CD4-positive, alpha-beta T cell treated with Interleukin-2 at 100 ng/mL for 4 hours (primary cell): Measurements from ENCODE around the gene C1QTNF12.
"Not testable (repeated sequence)": the region's sequence is repeated elsewhere in the genome, so short reads cannot be mapped to it uniquely, and the experiment has no call there.

ENCODE experiments used
- DNase-seq: peaks from one replicate; pipeline ENCODE4 v3.0.0-alpha.2; 2020; ENCODE audit warnings: low spot score

C1QTNF12 gene

DNA sequence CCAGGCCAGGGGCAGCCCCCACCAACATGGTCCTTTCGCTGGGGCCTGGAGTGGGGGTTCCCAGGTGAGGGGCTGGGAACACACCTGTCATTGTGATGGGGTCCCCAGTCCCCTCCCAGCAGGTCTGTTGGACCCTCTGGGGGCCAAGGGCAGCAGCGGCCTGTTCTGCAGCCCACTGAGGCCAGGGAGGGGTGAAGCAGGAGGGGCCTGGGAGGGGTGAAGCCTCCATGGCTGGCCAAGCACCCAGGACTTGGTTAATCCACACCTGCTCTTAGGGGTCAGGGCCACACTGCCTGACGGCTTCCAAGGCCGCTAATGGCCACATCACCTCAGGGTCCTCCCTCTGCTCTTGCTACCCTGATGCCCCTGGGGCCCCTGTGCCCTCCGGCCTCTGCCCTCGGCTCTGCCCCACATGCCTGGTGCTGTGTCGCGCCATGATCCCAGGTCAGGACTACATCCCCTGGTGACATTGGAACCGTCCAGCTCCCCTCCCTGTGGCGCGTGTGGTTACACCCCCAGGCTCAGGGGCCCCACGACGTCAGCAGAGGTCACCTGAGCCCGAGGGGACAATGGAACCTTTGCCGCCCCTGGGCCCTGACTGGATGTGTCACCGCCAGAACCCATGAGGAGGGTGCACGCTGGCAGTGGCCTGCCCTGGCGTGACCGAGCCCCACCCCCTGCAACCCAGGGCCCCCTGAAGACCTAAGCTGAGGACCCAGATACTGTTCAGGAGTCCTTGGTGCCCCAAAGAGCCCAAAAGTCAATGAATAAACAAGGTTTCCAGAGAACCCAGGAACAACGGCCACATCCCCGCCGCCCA lies 47.2 kb downstream of the C1QTNF12 start:
- DNase-seq, result no peak

DNA sequence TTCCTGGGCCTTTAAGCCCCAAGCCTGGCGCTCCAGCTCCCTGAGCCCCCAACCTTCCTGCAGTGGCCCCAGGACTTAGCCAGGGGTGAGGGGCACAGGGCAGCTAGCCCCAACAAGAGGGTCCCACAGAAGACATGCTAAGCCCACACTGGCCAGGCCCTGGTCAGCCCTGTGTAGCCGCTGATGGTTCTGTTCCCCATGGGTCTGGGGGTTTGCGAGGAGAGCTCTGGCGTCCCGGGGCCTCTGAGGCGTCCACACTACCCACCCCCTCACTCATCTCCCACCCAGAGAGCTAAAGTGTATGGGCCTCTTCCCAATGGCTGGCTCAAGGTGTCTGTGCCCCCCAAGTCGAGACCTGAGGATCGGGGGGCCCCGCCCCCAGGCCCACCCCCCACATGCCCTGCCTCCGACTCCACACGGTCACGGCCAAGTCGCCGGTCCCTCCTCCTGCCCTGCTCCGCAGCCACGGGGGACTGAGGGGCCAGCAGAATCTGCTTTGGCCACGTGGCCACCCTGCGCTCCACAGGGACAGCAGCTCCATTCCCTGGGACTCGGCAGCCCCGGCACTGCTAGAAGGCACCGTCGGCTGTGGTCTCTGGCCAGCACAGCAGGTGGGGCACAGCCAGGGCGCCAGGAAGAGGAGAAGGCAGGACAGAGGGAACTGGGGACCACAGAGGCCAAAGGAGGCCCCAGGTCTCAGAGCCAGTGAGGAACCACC lies 47.9 kb downstream of the C1QTNF12 start:
- no peak for DNase-seq

DNA sequence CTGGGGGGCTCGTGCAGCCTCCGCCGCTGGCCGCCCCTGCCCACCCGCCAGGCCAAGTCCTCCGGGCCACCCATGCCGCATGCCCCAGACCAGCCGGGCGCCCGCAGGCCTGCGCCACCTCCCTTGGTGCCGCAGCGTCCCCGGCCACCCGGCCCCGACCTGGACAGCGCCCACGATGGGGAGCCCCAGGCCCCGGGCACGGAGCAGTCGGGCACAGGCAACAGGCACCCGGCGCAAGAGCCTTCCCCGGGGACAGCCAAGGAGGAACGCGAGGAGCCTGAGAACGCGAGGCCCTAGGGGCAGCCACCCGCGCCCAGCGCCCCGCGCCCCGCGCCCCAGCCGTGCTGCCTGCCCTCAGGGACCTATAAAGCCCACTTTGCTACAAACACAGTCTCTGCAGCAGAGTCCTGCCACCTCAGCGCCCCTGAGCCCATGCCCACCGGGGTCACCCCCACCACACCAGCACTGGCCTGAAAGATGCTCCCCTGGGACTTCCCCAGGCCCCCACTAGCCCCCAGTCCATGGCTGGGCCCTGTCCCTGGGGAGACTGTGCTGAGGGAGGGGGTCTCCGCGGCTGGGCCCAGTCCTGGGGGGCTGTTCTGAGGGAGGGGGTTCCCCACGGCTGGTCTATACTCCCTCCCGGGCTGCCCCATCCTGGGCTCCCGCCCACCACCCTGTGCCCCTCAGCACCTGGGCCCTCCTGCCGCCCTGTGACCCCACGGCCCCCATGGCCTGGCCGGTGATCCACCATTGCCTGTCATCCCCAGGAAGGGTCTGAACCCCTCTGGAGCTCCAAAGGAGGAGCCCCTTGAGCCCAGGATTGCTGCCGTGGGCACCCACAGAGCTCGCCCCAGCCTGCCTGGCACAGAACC lies 48.7 kb downstream of the C1QTNF12 start:
- no peak for DNase-seq

DNA sequence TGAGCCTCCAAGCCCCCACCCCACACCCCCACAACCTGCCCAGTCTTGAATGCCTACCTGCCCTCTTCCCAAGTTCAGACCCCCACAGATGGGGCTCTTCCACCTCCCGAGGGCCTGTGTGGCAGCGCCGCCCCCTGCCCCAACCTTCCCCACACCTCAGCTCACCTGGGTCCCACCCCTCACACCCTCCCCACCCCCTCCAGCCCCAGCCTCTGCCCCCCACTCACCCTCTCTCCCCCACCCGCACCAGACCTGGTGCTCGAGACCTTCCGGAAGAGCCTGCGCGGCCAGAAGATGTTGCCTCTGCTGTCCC lies 49.4 kb downstream of the C1QTNF12 start:
- DNase-seq, result no peak

DNA sequence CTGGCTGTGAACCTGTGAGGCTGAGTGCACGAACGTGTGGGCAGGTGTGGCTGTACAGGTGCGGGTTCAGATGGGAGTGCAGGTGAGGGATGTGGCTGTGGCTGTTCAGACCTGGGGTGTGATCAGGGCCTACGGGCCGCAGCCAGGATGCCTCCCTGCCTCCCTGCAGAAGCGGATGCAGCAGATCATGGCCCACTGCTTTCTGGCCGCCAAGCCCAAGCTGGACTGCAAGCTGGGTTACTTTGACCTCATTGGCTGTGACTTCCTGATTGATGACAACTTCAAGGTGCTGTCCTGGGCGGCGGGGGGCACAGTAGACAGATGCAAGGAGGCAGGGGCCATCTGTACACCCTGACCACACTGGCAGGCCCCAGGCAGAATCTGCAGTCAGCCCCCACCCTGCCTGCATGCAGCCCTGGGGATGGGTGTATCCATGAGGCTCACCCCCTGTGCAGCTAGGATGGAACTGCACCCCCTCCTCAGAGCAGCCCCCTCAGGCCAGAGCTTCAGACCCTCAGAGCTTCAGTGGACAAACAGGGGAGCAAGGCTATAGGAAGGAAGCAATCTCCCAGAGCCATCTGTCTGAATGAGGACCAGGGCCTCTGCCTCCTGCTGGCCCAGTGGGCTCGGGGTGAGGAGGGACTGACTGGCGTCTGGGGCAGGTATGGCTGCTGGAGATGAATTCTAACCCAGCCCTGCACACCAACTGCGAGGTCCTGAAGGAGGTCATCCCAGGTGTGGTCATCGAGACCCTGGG lies 49.9 kb downstream of the C1QTNF12 start:
- no peak for DNase-seq

DNA sequence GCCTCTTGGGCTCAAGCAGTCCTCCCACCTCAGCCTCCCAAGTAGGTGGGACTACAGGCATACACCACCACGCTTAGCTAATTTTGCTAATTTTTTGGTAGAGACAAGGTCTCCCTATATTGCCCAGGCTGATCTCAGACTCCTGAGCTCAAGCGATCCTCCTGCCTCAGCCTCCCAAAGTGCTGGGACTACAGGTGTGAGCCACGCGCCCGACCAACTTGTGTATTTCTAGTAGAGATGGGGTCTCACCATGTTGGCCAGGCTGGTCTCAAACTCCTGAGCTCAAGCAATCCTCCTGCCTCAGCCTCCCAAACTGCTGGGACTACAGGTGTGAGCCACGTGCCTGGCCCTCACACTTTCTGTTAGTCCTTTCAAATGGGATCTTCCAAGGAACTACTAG lies 50.8 kb downstream of the C1QTNF12 start:
- DNase-seq, result not testable (repeated sequence)

DNA sequence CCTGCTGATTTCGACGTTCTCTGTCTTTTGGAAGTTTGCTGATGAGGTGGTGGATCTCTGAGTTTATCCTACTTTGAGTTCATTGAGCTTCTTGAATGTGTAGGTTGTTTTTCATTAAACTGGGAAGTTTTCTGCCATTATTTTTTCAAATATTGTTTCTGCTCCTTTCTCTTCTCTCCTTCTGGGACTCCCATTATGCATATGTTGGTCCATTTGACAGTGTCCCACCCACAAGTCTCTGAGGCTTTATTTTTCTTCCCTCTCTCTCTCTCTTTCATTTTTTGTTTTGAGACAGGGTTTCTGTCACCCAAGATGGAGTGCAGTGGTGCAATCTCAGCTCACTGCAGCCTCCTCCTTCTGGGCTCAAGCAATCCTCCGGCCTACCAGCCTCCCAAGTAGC lies 51.8 kb downstream of the C1QTNF12 start:
- no peak for DNase-seq
